WI38 (cell line): ENCODE results near the gene CREB5.

ENCODE experiments used
- H3K4me3 ChIP-seq: 2 replicates; pipeline ENCODE4 v1.5.1; 2011; ENCODE audit warnings: low read depth, mild to moderate bottlenecking, control low read depth, low read length
- CTCF ChIP-seq: IDR thresholded peaks from 2 replicates; pipeline ENCODE4 v1.5.1; 2012; ENCODE audit warnings: low read depth, mild to moderate bottlenecking, control low read depth, low read length

The CREB5 gene

GRCh38 chr7:28556671-28557070, 144.4 kb downstream of the CREB5 start:
- H3K4me3 ChIP-seq, result no peak overlapping the region
- TF ChIP-seq CTCF, result no peak

DNA sequence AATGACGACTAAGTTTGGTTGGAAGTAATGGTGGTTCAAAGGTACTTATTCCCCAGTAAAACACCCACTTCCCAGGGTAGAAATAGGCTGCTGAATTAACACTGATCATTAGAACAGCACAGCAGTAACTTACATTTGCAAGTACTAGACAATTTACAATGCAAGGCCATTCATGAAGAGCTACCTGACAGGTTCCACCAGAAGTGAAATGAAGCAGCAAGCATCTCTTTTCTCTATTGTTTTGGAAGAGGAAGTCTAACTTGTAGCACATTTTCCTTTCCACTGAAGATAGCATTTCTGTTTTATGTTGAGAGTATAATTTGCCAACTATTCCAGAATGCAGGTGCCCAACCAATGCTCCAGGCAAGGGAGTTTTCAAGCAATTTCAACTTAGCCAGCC, 145.9 kb downstream of the CREB5 start:
- no peak for TF ChIP-seq CTCF
- no peak overlapping the region for H3K4me3 ChIP-seq

DNA sequence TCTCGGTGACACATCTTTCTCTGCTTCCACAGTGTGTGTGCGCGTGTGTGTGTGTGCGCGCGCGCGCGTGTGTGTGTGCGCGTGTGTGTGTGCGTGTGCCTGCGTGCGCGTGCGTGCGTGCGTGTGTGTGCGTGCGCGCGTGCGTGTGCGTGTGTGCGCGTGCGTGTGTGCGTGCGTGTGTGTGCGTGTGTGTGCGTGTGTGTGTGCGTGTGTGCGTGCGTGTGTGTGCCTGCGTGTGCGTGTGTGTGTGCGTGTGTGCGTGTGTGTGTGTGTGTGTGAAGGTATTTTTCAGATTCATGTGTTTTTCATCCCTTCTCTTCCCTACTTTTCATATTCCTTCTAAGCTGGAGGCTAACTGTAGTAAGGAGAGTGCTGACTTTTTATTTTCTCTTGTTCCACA, 148.4 kb downstream of the CREB5 start:
- no peak for TF ChIP-seq CTCF
- no peak overlapping the region for H3K4me3 ChIP-seq

DNA sequence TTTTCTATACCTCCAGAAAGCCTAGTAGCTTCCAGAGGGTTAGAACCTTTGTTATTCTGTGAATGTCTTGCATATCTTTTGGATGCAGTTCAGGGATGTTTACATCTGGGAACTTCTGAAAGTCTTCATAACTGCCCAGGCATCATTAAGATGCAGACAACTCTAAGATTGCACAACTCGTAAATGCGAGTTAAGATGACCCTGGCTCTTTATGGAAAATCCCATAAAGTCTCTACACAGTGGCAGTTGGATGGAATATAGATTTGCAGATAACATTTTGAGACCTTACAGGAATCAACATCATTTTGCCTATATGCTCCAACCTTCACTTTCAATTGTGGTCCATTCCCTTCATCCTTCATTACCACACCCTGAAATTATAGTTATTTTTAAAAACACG, 151.7 kb downstream of the CREB5 start:
- no peak overlapping the region for H3K4me3 ChIP-seq
- TF ChIP-seq CTCF, result no peak

GRCh38 chr7:28564755-28565374, 152.5 kb downstream of the CREB5 start:
- H3K4me3 ChIP-seq, result no peak overlapping the region
- TF ChIP-seq CTCF, result no peak

DNA sequence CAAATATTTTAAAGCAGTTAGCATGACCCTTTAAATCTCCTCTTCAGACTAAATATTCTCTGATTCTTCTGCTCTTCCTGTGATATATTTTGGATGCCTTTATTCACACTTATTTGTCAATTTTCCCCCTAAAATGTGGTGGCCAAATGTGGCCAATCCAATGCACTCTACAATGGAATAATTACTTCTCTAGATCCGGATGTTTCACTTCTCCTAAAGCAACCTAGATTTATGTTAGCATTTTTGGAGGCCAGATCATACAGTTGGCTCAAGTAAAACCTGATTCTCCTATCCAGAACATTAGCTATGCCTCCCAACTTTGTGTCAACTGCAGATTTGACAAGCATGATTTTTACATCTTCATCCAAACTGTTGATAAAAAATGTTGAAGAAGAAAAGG, 153.7 kb downstream of the CREB5 start:
- no peak for TF ChIP-seq CTCF
- H3K4me3 ChIP-seq, result no peak overlapping the region

DNA sequence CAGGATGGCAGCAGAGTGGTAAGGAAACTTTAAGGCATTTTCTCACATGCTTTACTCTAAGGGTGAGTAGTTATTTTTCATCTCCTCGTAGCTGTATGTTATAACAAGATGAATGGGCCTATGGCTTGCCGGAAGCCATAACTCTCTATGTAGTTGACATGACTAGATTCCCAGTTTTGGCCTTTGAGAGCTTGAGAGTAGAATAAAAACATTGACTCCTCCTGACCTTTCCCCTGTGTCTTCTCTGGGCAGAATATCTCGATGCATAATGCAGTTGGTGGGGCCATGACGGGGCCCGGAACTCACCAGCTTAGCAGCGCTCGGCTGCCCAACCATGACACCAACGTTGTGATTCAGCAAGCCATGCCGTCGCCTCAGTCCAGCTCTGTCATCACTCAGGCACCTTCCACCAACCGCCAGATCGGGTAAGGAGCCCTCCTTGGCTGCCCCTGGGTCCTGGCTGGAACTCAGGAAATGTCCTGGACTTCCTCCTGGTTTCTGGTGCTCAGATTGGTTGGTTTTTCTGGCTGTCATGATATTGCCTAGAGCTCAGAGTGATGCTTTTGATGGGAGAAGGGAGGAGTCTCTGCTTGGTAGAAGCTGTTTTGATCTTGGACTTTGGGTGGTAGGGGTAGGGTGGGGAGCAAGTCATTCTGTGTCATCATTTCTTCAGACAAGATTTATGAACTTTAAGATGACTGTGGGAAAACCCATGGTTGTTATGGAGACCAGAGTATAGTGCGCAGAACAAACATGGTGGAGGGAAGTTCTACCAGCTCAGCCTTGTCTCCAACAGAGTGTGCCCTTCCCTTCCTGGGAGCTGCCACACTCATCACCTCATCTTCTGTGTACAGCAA, 158.0 kb downstream of the CREB5 start:
- no peak overlapping the region for H3K4me3 ChIP-seq
- TF ChIP-seq CTCF, result no peak
